Neuronal stem cell (in vitro differentiated cells): ENCODE measurements around the gene DCDC1.

Experiments
- DNase-seq: peaks from one replicate; pipeline ENCODE4 v3.0.0-alpha.2; 2013; ENCODE audit warnings: low spot score
- H2AFZ ChIP-seq: one replicate; pipeline ENCODE4 v1.6.1; 2013; ENCODE audit warnings: mild to moderate bottlenecking, low read length, inconsistent platforms
- H2AK5ac ChIP-seq: 2 replicates; pipeline ENCODE4 v1.6.1; 2013; ENCODE audit warnings: low read depth, mild to moderate bottlenecking, inconsistent platforms, low read length, moderate library complexity, mixed read lengths
- H2BK120ac ChIP-seq: 2 replicates; pipeline ENCODE4 v1.6.1; 2013; ENCODE audit warnings: low read depth, mild to moderate bottlenecking, inconsistent platforms, low read length, moderate library complexity, mixed read lengths
- H2BK12ac ChIP-seq: one replicate; pipeline ENCODE4 v1.6.1; 2013; ENCODE audit warnings: low read length, inconsistent platforms
- H2BK15ac ChIP-seq: 2 replicates; pipeline ENCODE4 v1.6.1; 2013; ENCODE audit warnings: mild to moderate bottlenecking, low read length, inconsistent platforms, mixed read lengths
- H2BK5ac ChIP-seq: one replicate; pipeline ENCODE4 v1.6.1; 2013; ENCODE audit warnings: inconsistent platforms, mild to moderate bottlenecking, low read length, moderate library complexity
- H3K14ac ChIP-seq: one replicate; pipeline ENCODE4 v1.6.1; 2013; ENCODE audit warnings: low read length, inconsistent platforms
- H3K18ac ChIP-seq: 2 replicates; pipeline ENCODE4 v1.6.1; 2013; ENCODE audit warnings: low read length, inconsistent platforms
- H3K23ac ChIP-seq: 2 replicates; pipeline ENCODE4 v1.6.1; 2013; ENCODE audit warnings: low read depth, mild to moderate bottlenecking, mixed read lengths, low read length, inconsistent platforms; ENCODE audit not compliant: poor library complexity
- H3K27ac ChIP-seq: replicated peaks from 3 replicates; pipeline ENCODE4 v1.5.1; 2013; ENCODE audit warnings: low read length, inconsistent platforms
- H3K27me3 ChIP-seq, 3 experiments: 2 replicates each; pipeline ENCODE4 v1.6.1; 2013; ENCODE audit warnings: low read length in 3 of 3, mild to moderate bottlenecking in 2 of 3, inconsistent platforms in 1 of 3, low read depth in 1 of 3, mixed read lengths in 1 of 3, moderate library complexity in 1 of 3; ENCODE audit not compliant: control insufficient read depth in 3 of 3, insufficient read depth in 3 of 3
- H3K36me3 ChIP-seq, 2 donors: replicated peaks in 1 of 2; 2 replicates each; pipeline ENCODE4 v1.6.1; 2013; ENCODE audit warnings: low read length in 2 of 2; ENCODE audit not compliant: control insufficient read depth in 2 of 2, insufficient read depth in 2 of 2
- H3K4ac ChIP-seq: 2 replicates; pipeline ENCODE4 v1.6.1; 2013; ENCODE audit warnings: inconsistent platforms, mild to moderate bottlenecking, low read length, moderate library complexity
- H3K4me1 ChIP-seq, 2 donors: 1 replicate in 1 of 2; 2 replicates in 1 of 2; pipeline ENCODE4 v1.6.1; 2013; ENCODE audit warnings: low read length in 2 of 2, low read depth in 1 of 2; ENCODE audit not compliant: control insufficient read depth in 2 of 2, insufficient read depth in 1 of 2
- H3K4me2 ChIP-seq: one replicate; pipeline ENCODE4 v1.6.1; 2013; ENCODE audit warnings: mild to moderate bottlenecking, low read length, inconsistent platforms; ENCODE audit not compliant: insufficient read depth, poor library complexity, severe bottlenecking
- H3K4me3 ChIP-seq, 2 donors: 2 replicates each; pipeline ENCODE4 v1.5.1; 2013; ENCODE audit warnings: low read length in 2 of 2, mild to moderate bottlenecking in 2 of 2, inconsistent platforms in 1 of 2, moderate library complexity in 1 of 2
- H3K79me1 ChIP-seq: one replicate; pipeline ENCODE4 v1.6.1; 2013; ENCODE audit warnings: low read depth, mild to moderate bottlenecking, inconsistent platforms, low read length, moderate library complexity
- H3K9ac ChIP-seq: one replicate; pipeline ENCODE4 v1.6.1; 2013; ENCODE audit warnings: mild to moderate bottlenecking, low read depth, low read length, inconsistent platforms; ENCODE audit not compliant: poor library complexity
- H3K9me3 ChIP-seq, 2 donors: replicated peaks in 1 of 2; 2 replicates each; pipeline versions ENCODE3 to v1.6.1; 2013; ENCODE audit warnings: low read length in 2 of 2, mild to moderate bottlenecking in 2 of 2, inconsistent platforms in 1 of 2, low read depth in 1 of 2, mixed read lengths in 1 of 2, moderate library complexity in 1 of 2; ENCODE audit not compliant: control insufficient read depth in 2 of 2, insufficient read depth in 1 of 2
- H4K8ac ChIP-seq: one replicate; pipeline ENCODE4 v1.6.1; 2013; ENCODE audit warnings: low read depth, mild to moderate bottlenecking, inconsistent platforms, low read length, moderate library complexity
- H4K91ac ChIP-seq: one replicate; pipeline ENCODE4 v1.6.1; 2013; ENCODE audit warnings: low read length, low read depth, mild to moderate bottlenecking, inconsistent platforms; ENCODE audit not compliant: poor library complexity
- WGBS, 2 donors: extraction: QIAGEN DNeasy Blood & Tissue Kit; methylation state at CpG; one replicate each; pipeline ENCODE4 v1.1.7; 2013; ENCODE audit warnings: missing lambda C conversion rate in 2 of 2, mixed read lengths in 1 of 2; ENCODE audit not compliant: insufficient read length in 2 of 2, insufficient replicate concordance in 1 of 2; ENCODE audit errors: extremely low coverage in 2 of 2; 5-methylcytosine and 5-hydroxymethylcytosine counted together

The DCDC1 gene

DNA sequence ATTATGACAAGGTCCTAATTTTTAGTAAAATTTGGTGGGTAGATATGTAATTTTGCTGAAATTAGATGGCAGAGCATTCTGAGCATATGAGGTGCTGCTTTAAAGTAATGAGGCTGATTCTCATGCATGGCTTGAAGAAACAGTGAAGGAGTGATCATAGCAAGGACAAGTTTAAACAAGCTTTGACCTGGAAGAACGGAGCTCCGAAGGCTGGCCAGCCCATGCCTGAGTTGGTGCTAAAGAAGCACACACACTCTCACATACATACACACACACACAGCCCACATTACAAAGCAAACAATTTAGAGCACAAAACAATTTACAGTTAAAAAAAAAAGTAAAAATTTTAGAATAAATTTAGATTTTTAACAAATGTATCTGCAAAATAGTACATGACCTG lies 150.7 kb downstream of the DCDC1 start:
- Histone ChIP-seq H4K8ac (no peak overlapping the region), H2BK15ac (no peak overlapping the region), H2BK120ac (no peak overlapping the region), H3K14ac (no peak overlapping the region), H2AFZ (peak overlapping the region; percentile 34), H2BK12ac (no peak overlapping the region), H3K18ac (no peak overlapping the region), H3K4me3 (no peak overlapping the region), H4K91ac (no peak overlapping the region), H3K4ac (no peak overlapping the region), H3K36me3 (no peaks in the 10 kb centered on the region), H3K4me2 (no peak overlapping the region), H2BK5ac (no peak overlapping the region), H3K79me1 (no peaks in the 10 kb centered on the region), H3K27me3 (no peaks in the 10 kb centered on the region), H3K23ac (no peak overlapping the region), H3K9ac (no peak overlapping the region), H3K9me3 (no peaks in the 10 kb centered on the region), H3K4me1 (peaks cover 0 to 3% of the 10 kb centered on the region in 2 donors), H2AK5ac (no peak overlapping the region), H3K27ac (no peak overlapping the region)
- no peak for DNase-seq
- no CpG with 5 or more reads among the region's 2 CpGs for WGBS, 2 donors

DNA sequence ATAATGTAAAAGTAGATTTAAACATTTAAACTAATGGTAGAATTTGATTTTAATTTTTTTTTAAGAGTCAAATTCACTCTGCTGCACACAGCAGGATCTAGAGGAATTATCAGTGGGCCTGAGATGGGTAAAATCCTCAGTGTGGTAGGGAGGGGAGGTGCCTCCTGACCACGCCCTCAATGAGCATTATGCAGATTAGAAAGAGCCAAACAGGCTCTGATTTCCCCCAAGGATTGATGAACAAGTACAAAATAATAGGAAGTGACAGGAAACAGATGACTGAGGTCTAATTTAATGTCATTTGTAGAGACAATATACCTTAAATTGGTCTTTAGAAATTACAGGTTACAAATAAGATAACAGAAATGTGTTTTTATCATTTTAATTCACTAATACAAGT lies 155.2 kb downstream of the DCDC1 start:
- H3K27ac ChIP-seq = no peak overlapping the region
- DNase-seq = no peak
- H3K23ac ChIP-seq = no peak overlapping the region
- H2BK120ac ChIP-seq = no peak overlapping the region
- no peaks in the 10 kb centered on the region for H3K9me3 ChIP-seq
- no peak overlapping the region for H3K9ac ChIP-seq
- no peak overlapping the region for H4K91ac ChIP-seq
- H4K8ac ChIP-seq = no peak overlapping the region
- H3K4me3 ChIP-seq = no peak overlapping the region
- H3K4me2 ChIP-seq = no peak overlapping the region
- H3K18ac ChIP-seq = no peak overlapping the region
- no peak overlapping the region for H2BK5ac ChIP-seq
- no CpG with 5 or more reads among the region's 1 CpG for WGBS, 2 donors
- no peak overlapping the region for H2AFZ ChIP-seq
- no peak overlapping the region for H2BK15ac ChIP-seq
- no peak overlapping the region for H2AK5ac ChIP-seq
- no peaks in the 10 kb centered on the region for H3K36me3 ChIP-seq
- H3K14ac ChIP-seq = no peak overlapping the region
- no peaks in the 10 kb centered on the region for H3K27me3 ChIP-seq
- H3K4me1 ChIP-seq = peaks cover 0 to 3% of the 10 kb centered on the region in 2 donors
- H2BK12ac ChIP-seq = no peak overlapping the region
- no peaks in the 10 kb centered on the region for H3K79me1 ChIP-seq
- H3K4ac ChIP-seq = no peak overlapping the region

DNA sequence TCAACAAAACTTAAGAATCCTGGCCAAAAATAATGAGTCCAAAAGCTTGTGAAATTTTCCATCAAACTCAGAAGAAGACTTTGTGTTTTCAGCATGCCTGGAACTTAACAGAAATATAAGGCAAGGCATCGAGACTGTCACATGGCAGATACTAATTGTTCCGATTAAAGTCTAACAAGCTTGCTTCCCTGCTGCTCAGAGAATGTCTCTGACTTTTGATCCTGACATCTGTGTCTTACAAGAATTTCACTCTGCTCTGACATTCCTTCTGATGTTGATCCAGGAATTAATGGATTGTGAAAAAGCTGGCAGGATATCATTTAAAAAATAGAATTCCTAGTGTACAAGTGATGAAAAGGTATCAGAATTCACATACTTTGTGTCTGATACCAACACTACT lies 170.2 kb downstream of the DCDC1 start:
- Histone ChIP-seq H3K9ac (no peak overlapping the region), H3K27me3 (no peaks in the 10 kb centered on the region), H2AFZ (peak overlapping the region; percentile 65), H3K36me3 (no peaks in the 10 kb centered on the region), H3K4me2 (no peak overlapping the region), H3K27ac (no peak overlapping the region), H3K79me1 (no peaks in the 10 kb centered on the region), H2BK12ac (no peak overlapping the region), H2AK5ac (no peak overlapping the region), H3K14ac (no peak overlapping the region), H4K8ac (no peak overlapping the region), H3K23ac (no peak overlapping the region), H4K91ac (no peak overlapping the region), H3K9me3 (peaks cover 0 to 1% of the 10 kb centered on the region in 2 donors), H3K4ac (no peak overlapping the region), H2BK5ac (no peak overlapping the region), H3K4me1 (peaks cover 0 to 6% of the 10 kb centered on the region in 2 donors), H3K18ac (no peak overlapping the region), H3K4me3 (no peak overlapping the region), H2BK15ac (no peak overlapping the region), H2BK120ac (no peak overlapping the region)
- peak; percentile 20 for DNase-seq
- WGBS, 2 donors = no CpG with 5 or more reads among the region's 2 CpGs

DNA sequence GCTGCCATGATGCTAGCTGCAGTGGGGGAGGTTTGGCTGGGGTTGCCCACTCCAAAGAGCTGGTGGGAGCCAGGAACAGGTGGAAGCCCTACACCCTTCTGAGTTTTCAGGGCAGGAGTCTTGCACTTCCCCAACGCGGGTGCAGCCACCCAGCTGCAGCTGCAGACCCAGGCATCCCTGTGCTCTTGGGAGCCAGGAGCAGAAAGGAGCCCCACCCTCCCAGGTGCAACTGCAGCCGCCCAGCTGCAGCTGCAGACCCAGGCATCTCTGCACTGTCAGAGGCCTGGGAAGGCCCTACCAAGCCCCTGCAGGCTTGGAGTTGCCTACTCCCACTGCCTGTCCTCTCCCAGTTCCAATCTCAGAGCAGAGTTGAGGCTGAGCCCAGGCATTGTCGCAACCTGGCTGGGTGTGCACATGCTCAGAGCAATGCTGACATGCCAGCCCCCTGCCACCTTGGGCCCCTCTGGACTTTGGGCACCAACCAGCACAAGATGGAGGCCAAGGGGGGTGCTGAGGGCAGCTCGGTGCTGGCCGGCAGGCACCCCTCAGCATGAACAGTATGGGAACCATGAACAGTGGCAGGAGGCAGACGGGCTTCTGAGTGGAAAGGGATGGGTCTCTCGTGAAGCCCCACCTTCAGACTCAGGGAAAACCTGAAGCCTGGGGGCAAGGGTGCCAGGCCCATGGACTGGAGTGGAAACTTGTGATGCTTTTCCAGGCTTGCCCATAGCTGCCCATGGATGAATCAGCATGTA lies 195.4 kb downstream of the DCDC1 start:
- H3K4ac ChIP-seq = no peak overlapping the region
- H2AFZ ChIP-seq = no peak overlapping the region
- WGBS, 2 donors = no CpG with 5 or more reads among the region's 8 CpGs

More for the DNA sequence above, 195.4 kb downstream of the DCDC1 start:
- H3K36me3 ChIP-seq = no peaks in the 10 kb centered on the region
- no peak overlapping the region for H2BK15ac ChIP-seq
- H3K9me3 ChIP-seq = peaks cover 18 to 32% of the 10 kb centered on the region in 2 donors
- H2BK12ac ChIP-seq = no peak overlapping the region
- peak overlapping the region; percentile 81 for H3K23ac ChIP-seq
- no peak overlapping the region for H2BK120ac ChIP-seq
- H3K9ac ChIP-seq = no peak overlapping the region
- peak overlapping the region; percentile 38 for H3K18ac ChIP-seq
- peak overlapping the region; percentile 83 for H2BK5ac ChIP-seq
- no peak overlapping the region for H3K4me3 ChIP-seq
- H3K4me2 ChIP-seq = no peak overlapping the region
- DNase-seq = no peak
- H4K8ac ChIP-seq = peak overlapping the region; percentile 24
- H4K91ac ChIP-seq = no peak overlapping the region
- no peaks in the 10 kb centered on the region for H3K27me3 ChIP-seq
- no peaks in the 10 kb centered on the region for H3K4me1 ChIP-seq
- H3K27ac ChIP-seq = no peak overlapping the region
- H3K14ac ChIP-seq = peak overlapping the region; percentile 71
- H2AK5ac ChIP-seq = peak overlapping the region; percentile 91
- peaks cover 3% of the 10 kb centered on the region for H3K79me1 ChIP-seq
